CD14-positive monocyte (primary cell): ENCODE results near the gene EML1. TPM values are rescaled to one million over a fixed set of nuclear protein-coding genes. Genes with fewer than 3 reads are reported as not detected.

Experiments used
- DNase-seq, 3 donors: peaks; one replicate each; pipeline ENCODE4 v3.0.0-alpha.2; 2011 to 2022
- H2AFZ ChIP-seq: 2 replicates; pipeline ENCODE4 v1.6.0; 2012; ENCODE audit warnings: mild to moderate bottlenecking, low read depth, low read length, inconsistent platforms; ENCODE audit not compliant: insufficient read depth, poor library complexity, severe bottlenecking
- H3K27ac ChIP-seq, 2 donors: 1 replicate in 1 of 2; 2 replicates in 1 of 2; pipeline ENCODE4 v1.5.1; 2012 to 2013; ENCODE audit warnings: low read length in 2 of 2, control low read depth in 1 of 2, inconsistent platforms in 1 of 2, low read depth in 1 of 2, mild to moderate bottlenecking in 1 of 2
- H3K27me3 ChIP-seq, 2 donors: one replicate each; pipeline versions ENCODE4 v1.6.0 to v1.6.1; 2011 to 2013; ENCODE audit warnings: low read length in 2 of 2; ENCODE audit not compliant: control insufficient read depth in 2 of 2, insufficient read depth in 2 of 2
- H3K36me3 ChIP-seq, 2 donors: replicated peaks in 1 of 2; 1 replicate in 1 of 2; 2 replicates in 1 of 2; pipeline versions ENCODE4 v1.5.1 to v1.6.1; 2012 to 2013; ENCODE audit warnings: low read length in 2 of 2, control low read depth in 1 of 2, inconsistent platforms in 1 of 2, mild to moderate bottlenecking in 1 of 2; ENCODE audit not compliant: insufficient read depth in 2 of 2, control insufficient read depth in 1 of 2
- H3K4me1 ChIP-seq, 2 donors: 1 replicate in 1 of 2; 2 replicates in 1 of 2; pipeline versions ENCODE4 v1.5.1 to v1.6.1; 2012 to 2013; ENCODE audit warnings: low read length in 2 of 2, control low read depth in 1 of 2, inconsistent platforms in 1 of 2, mild to moderate bottlenecking in 1 of 2, moderate library complexity in 1 of 2; ENCODE audit not compliant: insufficient read depth in 2 of 2, control insufficient read depth in 1 of 2
- H3K4me2 ChIP-seq: replicated peaks from 2 replicates; pipeline ENCODE3; 2012; ENCODE audit warnings: low read length, moderate library complexity, mild to moderate bottlenecking; ENCODE audit not compliant: poor library complexity, severe bottlenecking; ENCODE audit errors: extremely low read depth
- H3K4me3 ChIP-seq, 3 experiments: fragments of 200-600 bp in 1 of 3; sonication (generic) in 1 of 3; replicated peaks in 1 of 3; 1 replicate in 2 of 3; 2 replicates in 1 of 3; pipeline ENCODE4 v1.5.1; 2011 to 2013; ENCODE audit warnings: low read length in 3 of 3, mild to moderate bottlenecking in 3 of 3, control low read depth in 2 of 3, low read depth in 2 of 3, inconsistent platforms in 1 of 3, moderate library complexity in 1 of 3
- H3K79me2 ChIP-seq: 2 replicates; pipeline ENCODE4 v1.6.0; 2012; ENCODE audit warnings: mild to moderate bottlenecking, control low read depth, inconsistent platforms, low read length, moderate library complexity; ENCODE audit not compliant: insufficient read depth
- H3K9ac ChIP-seq: 2 replicates; pipeline ENCODE4 v1.6.0; 2017; ENCODE audit warnings: low read length, mild to moderate bottlenecking; ENCODE audit not compliant: insufficient read depth, poor library complexity, severe bottlenecking
- H3K9me3 ChIP-seq, 2 donors: replicated peaks in 1 of 2; 1 replicate in 1 of 2; 2 replicates in 1 of 2; pipeline versions ENCODE4 v1.5.1 to v1.6.1; 2012 to 2013; ENCODE audit warnings: low read length in 2 of 2, control low read depth in 1 of 2; ENCODE audit not compliant: control insufficient read depth in 1 of 2, insufficient read depth in 1 of 2
- H4K20me1 ChIP-seq: 2 replicates; pipeline ENCODE4 v1.6.0; 2012; ENCODE audit warnings: mild to moderate bottlenecking, low read length, control low read depth, moderate library complexity; ENCODE audit not compliant: insufficient read depth
- H3K27ac Mint-ChIP-seq, 7 donors: one replicate each; pipeline ENCODE4 v1.8.0; 2020; ENCODE audit warnings: mild to moderate bottlenecking in 7 of 7, mixed read lengths in 7 of 7, moderate library complexity in 6 of 7, inconsistent platforms in 2 of 7
- H3K27me3 Mint-ChIP-seq, 3 donors: one replicate each; pipeline ENCODE4 v1.8.0; 2021 to 2022; ENCODE audit warnings: low read depth in 3 of 3, mild to moderate bottlenecking in 3 of 3, mixed read lengths in 3 of 3, moderate library complexity in 3 of 3, inconsistent platforms in 1 of 3
- H3K36me3 Mint-ChIP-seq, 2 donors: one replicate each; pipeline ENCODE4 v1.8.0; 2020; ENCODE audit warnings: mixed read lengths in 2 of 2, inconsistent platforms in 1 of 2, mild to moderate bottlenecking in 1 of 2
- H3K4me1 Mint-ChIP-seq: one replicate; pipeline ENCODE4 v1.8.0; 2020; ENCODE audit warnings: mild to moderate bottlenecking, mixed read lengths
- H3K4me3 Mint-ChIP-seq, 2 donors: one replicate each; pipeline ENCODE4 v1.8.0; 2020; ENCODE audit warnings: mild to moderate bottlenecking in 2 of 2, mixed read lengths in 2 of 2, moderate library complexity in 1 of 2
- H3K9me3 Mint-ChIP-seq, 7 donors: one replicate each; pipeline ENCODE4 v1.8.0; 2020 to 2022; ENCODE audit warnings: mixed read lengths in 7 of 7, mild to moderate bottlenecking in 6 of 7, moderate library complexity in 6 of 7, inconsistent platforms in 2 of 7
- CTCF ChIP-seq: fragments of 200-600 bp; IDR thresholded peaks from one replicate; pipeline ENCODE4 v1.8.0; 2022; ENCODE audit warnings: antibody characterized with exemption, mild to moderate bottlenecking
- WGBS: methylation state at CpG from one replicate; pipeline ENCODE4 v1.1.5; 2013; ENCODE audit warnings: missing lambda C conversion rate; ENCODE audit not compliant: insufficient coverage; 5-methylcytosine and 5-hydroxymethylcytosine counted together
- intact Hi-C, 2 donors: fragments of 100-400 bp; cut with micrococcal nuclease; formaldehyde crosslinking; loops; one replicate each; pipeline versions ENCODE4 v1.15.0 to v1.15.1; 2023
- polyA plus RNA-seq, 3 donors: library from polyadenylated mRNA; depleted of rRNA in 1 of 3; unstranded in 2 of 3; stranded (reverse) in 1 of 3; fragments of 300-500 nt in 2 of 3; fragments of >200 nt in 1 of 3; fragmentation: Illumina TruSeq in 2 of 3; gene quantifications; 1 replicate in 2 of 3; 2 replicates in 1 of 3; pipeline ENCODE4 v1.2.3, GENCODE V29; 2012 to 2021

The EML1 gene
- polyA plus RNA-seq, 3 donors = not detected

- peaks cover 0 to 9% (median 3%) of the 10 kb centered on the region in 7 donors for H3K9me3 Mint-ChIP-seq
- no peak overlapping the region for H3K27ac ChIP-seq
- H3K27me3 Mint-ChIP-seq = peaks cover 51 to 68% (median 63%) of the 10 kb centered on the region in 3 donors
- no peaks in the 10 kb centered on the region for H3K36me3 ChIP-seq
- H2AFZ ChIP-seq = no peak overlapping the region
- H4K20me1 ChIP-seq = no peaks in the 10 kb centered on the region
- no peak for TF ChIP-seq CTCF
- peak overlapping the region in 1 of 2 donors; percentile 83 for H3K4me3 Mint-ChIP-seq
- H3K79me2 ChIP-seq = no peaks in the 10 kb centered on the region
- peaks cover 0 to 7% of the 10 kb centered on the region in 2 donors for H3K9me3 ChIP-seq
- peaks cover 8% of the 10 kb centered on the region for H3K4me1 Mint-ChIP-seq
- no peak overlapping the region for H3K4me2 ChIP-seq
- H3K36me3 Mint-ChIP-seq = no peaks in the 10 kb centered on the region
- H3K4me3 ChIP-seq = no peak overlapping the region
- WGBS = 92% methylated on average over 6 of the region's 6 CpGs
- no peaks in the 10 kb centered on the region for H3K4me1 ChIP-seq
- intact Hi-C loops = no loop called here
- no peak overlapping the region for H3K27ac Mint-ChIP-seq
- no peak overlapping the region for H3K9ac ChIP-seq
- H3K27me3 ChIP-seq = peaks cover 41 to 52% of the 10 kb centered on the region in 2 donors
- DNase-seq = no peak
Observed at GRCh38 chr14:99790978-99791376, 2.2 kb upstream of the EML1 start.

- H3K9me3 Mint-ChIP-seq = peaks cover 0 to 9% (median 3%) of the 10 kb centered on the region in 7 donors
- peaks cover 8% of the 10 kb centered on the region for H3K4me1 Mint-ChIP-seq
- H3K36me3 Mint-ChIP-seq = no peaks in the 10 kb centered on the region
- no peak overlapping the region for H3K27ac ChIP-seq
- intact Hi-C loops = no loop called here
- WGBS = 91% methylated on average over 13 of the region's 13 CpGs
- H3K27me3 Mint-ChIP-seq = peaks cover 57 to 73% (median 67%) of the 10 kb centered on the region in 3 donors
- peak overlapping the region in 1 of 2 donors; percentile 83 for H3K4me3 Mint-ChIP-seq
- peaks cover 46 to 58% of the 10 kb centered on the region in 2 donors for H3K27me3 ChIP-seq
- DNase-seq = no peak
- H4K20me1 ChIP-seq = no peaks in the 10 kb centered on the region
- H3K4me2 ChIP-seq = no peak overlapping the region
- H3K79me2 ChIP-seq = no peaks in the 10 kb centered on the region
- no peak overlapping the region for H3K4me3 ChIP-seq
- no peak overlapping the region for H3K9ac ChIP-seq
- H3K9me3 ChIP-seq = peaks cover 0 to 7% of the 10 kb centered on the region in 2 donors
- H3K4me1 ChIP-seq = no peaks in the 10 kb centered on the region
- no peak overlapping the region for H2AFZ ChIP-seq
- H3K27ac Mint-ChIP-seq = no peak overlapping the region
- H3K36me3 ChIP-seq = no peaks in the 10 kb centered on the region
- no peak for TF ChIP-seq CTCF
Observed at GRCh38 chr14:99791476-99792209, 1.6 kb upstream of the EML1 start.
